Measurements from ENCODE around the gene CDH13.

The CDH13 gene

DNA sequence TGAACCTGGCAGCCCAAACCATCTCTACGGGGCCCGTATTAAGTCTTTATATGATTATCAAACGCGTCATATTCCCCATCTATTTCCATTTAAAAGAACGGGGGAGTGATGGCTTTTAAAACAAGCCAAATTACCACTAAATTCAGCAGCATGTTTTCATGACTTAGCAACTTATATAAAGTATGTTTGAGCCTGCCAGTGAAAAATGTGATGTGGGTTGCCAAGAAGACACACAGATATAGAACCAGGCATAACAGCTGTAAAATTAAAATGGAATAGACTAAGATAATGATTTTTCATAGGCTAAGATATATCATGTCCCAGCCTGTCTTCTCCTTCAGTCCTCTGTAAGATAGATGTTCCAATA, 1136.2 kb downstream of the CDH13 start:
- Histone ChIP-seq H3K36me3 (ENCODE audit: control insufficient read depth in 2 of 2, insufficient read depth in 1 of 2, low read length in 2 of 2) (no peaks in the 10 kb centered on the region), H3K4me1 (ENCODE audit: control insufficient read depth, insufficient read depth, low read length) (no peaks in the 10 kb centered on the region), H3K27ac (ENCODE audit: extremely low read depth, low read depth, low read length) (no peak overlapping the region), H3K4me3 (ENCODE audit: low read depth, low read length) (no peak overlapping the region), H3K9me3 (ENCODE audit: control insufficient read depth, insufficient read depth, low read depth, low read length) (no peaks in the 10 kb centered on the region)
- CTCF ChIA-PET = no interaction called here
- TF ChIP-seq ZFP41 (tag by site-specific recombination; IDR thresholded peaks at IDR 0.05; ENCODE audit: borderline replicate concordance) = no peak
- TF ChIP-seq ZNF140 (tag by site-specific recombination; IDR thresholded peaks at IDR 0.05) = no peak
- TF ChIP-seq REPIN1 (tag by site-specific recombination; IDR thresholded peaks at IDR 0.05; ENCODE audit: low read depth) = no peak
- TF ChIP-seq GLIS1 (tag by site-specific recombination; IDR thresholded peaks at IDR 0.05) = no peak
- no peak for TF ChIP-seq ZNF571 (tag by site-specific recombination; IDR thresholded peaks at IDR 0.05)
- TF ChIP-seq ZNF521 (tag by site-specific recombination; IDR thresholded peaks at IDR 0.05) = no peak
- TF ChIP-seq ZFHX2 (tag by site-specific recombination; conservative IDR thresholded peaks at IDR 0.05) = no peak
- no peak for TF ChIP-seq ZNF677 (tag by site-specific recombination; IDR thresholded peaks at IDR 0.05)
- TF ChIP-seq ZNF776 (tag by site-specific recombination; IDR thresholded peaks at IDR 0.05; ENCODE audit: borderline replicate concordance) = no peak
- TF ChIP-seq, protein P1, sequence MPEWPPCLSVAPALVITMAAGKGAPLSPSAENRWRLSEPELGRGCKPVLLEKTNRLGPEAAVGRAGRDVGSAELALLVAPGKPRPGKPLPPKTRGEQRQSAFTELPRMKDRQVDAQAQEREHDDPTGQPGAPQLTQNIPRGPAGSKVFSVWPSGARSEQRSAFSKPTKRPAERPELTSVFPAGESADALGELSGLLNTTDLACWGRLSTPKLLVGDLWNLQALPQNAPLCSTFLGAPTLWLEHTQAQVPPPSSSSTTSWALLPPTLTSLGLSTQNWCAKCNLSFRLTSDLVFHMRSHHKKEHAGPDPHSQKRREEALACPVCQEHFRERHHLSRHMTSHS (tag by site-specific recombination; IDR thresholded peaks at IDR 0.05) = no peak
- no peak for TF ChIP-seq GFI1B (tag by site-specific recombination; IDR thresholded peaks at IDR 0.05)
- TF ChIP-seq, protein P2, sequence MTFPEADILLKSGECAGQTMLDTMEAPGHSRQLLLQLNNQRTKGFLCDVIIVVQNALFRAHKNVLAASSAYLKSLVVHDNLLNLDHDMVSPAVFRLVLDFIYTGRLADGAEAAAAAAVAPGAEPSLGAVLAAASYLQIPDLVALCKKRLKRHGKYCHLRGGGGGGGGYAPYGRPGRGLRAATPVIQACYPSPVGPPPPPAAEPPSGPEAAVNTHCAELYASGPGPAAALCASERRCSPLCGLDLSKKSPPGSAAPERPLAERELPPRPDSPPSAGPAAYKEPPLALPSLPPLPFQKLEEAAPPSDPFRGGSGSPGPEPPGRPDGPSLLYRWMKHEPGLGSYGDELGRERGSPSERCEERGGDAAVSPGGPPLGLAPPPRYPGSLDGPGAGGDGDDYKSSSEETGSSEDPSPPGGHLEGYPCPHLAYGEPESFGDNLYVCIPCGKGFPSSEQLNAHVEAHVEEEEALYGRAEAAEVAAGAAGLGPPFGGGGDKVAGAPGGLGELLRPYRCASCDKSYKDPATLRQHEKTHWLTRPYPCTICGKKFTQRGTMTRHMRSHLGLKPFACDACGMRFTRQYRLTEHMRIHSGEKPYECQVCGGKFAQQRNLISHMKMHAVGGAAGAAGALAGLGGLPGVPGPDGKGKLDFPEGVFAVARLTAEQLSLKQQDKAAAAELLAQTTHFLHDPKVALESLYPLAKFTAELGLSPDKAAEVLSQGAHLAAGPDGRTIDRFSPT (tag by site-specific recombination; IDR thresholded peaks at IDR 0.05) = no peak
- no peak for TF ChIP-seq ZEB2 (tag by site-specific recombination; IDR thresholded peaks at IDR 0.05)
- no peak for TF ChIP-seq ZNF157 (tag by site-specific recombination; IDR thresholded peaks at IDR 0.05)
- POLR2A ChIA-PET = no interaction called here

DNA sequence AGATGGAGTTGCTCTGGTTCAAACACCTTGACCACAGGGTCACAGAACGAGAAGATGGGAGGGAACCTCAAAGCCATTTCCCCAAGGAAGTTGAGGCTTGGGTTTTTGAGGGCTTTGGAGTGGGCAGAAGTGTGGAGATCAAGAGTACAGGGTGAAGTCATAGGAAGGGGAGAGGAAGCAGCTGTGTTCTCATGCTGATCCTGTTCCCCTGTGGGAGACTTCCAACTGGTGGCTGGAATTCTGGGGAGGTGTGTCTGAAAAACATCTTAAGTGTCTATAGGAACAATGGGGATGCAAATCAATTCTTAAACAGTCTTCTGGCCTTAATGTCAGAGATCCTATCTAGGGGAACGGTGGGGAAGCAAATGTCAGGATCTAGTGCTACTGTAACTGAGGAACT, 1142.2 kb downstream of the CDH13 start:
- Histone ChIP-seq H3K9me3 (ENCODE audit: control insufficient read depth, insufficient read depth, low read depth, low read length) (no peaks in the 10 kb centered on the region), H3K4me1 (ENCODE audit: control insufficient read depth, insufficient read depth, low read length) (no peaks in the 10 kb centered on the region), H3K36me3 (ENCODE audit: control insufficient read depth in 2 of 2, insufficient read depth in 1 of 2, low read length in 2 of 2) (no peaks in the 10 kb centered on the region), H3K4me3 (ENCODE audit: low read depth, low read length) (no peak overlapping the region), H3K27ac (ENCODE audit: extremely low read depth, low read depth, low read length) (no peak overlapping the region)
- CTCF ChIA-PET = no interaction called here
- POLR2A ChIA-PET = no interaction called here
- no peak for TF ChIP-seq ZNF157 (tag by site-specific recombination; IDR thresholded peaks at IDR 0.05)

DNA sequence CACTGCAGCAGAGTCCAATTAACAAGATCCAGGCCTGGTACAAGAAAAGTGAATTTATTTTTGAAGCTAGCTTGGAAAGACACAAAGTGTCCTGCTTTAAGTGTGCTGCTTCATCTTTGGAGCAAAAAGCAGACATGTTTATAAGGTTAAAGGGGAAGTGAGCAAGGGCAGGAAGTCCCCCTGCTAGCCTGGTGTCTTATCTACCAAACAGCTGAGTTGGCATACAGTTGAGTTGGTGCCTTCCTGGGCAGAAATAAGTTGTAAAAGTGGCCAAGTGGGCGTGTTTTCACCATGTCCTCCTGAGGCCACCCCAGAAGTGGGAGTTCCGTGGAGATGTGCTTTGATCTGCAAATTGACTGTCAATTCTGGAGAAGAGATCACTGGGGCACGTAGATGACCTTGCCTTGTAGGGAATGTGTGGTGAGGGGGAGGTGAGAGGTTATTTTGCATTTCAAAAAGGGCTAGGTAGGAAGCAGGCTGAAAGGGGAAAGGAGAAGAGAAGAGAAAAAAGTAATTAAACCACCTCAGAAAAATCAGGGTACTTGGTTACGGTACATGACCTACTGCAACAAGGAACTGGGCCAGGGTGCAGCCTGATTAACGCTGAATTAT, 1142.7 kb downstream of the CDH13 start:
- TF ChIP-seq ZNF292 (tag by site-specific recombination; IDR thresholded peaks at IDR 0.05; ENCODE audit: borderline replicate concordance, low read depth) (no peak), ZBTB20 (tag by site-specific recombination; IDR thresholded peaks at IDR 0.05) (no peak), GLIS2 (tag by site-specific recombination; IDR thresholded peaks at IDR 0.05) (no peak), ZNF354C (tag by site-specific recombination; IDR thresholded peaks at IDR 0.05; ENCODE audit: borderline replicate concordance, low read depth) (no peak), ZNF350 (tag by site-specific recombination; IDR thresholded peaks at IDR 0.05) (no peak), ZFP41 (tag by site-specific recombination; IDR thresholded peaks at IDR 0.05; ENCODE audit: borderline replicate concordance) (no peak), ZNF664 (tag by site-specific recombination; IDR thresholded peaks at IDR 0.05) (no peak), ZNF202 (tag by site-specific recombination; IDR thresholded peaks at IDR 0.05; ENCODE audit: borderline replicate concordance) (no peak), SCRT1 (tag by site-specific recombination; IDR thresholded peaks at IDR 0.05; ENCODE audit: borderline replicate concordance) (no peak), ZNF114 (tag by site-specific recombination; IDR thresholded peaks at IDR 0.05) (no peak), KLF8 (tag by site-specific recombination; IDR thresholded peaks at IDR 0.05) (no peak), ZNF239 (tag by site-specific recombination; IDR thresholded peaks at IDR 0.05) (no peak), ZFP69B (tag by site-specific recombination; IDR thresholded peaks at IDR 0.05) (no peak), ZNF747 (tag by site-specific recombination; IDR thresholded peaks at IDR 0.05) (no peak), ZNF155 (tag by site-specific recombination; IDR thresholded peaks at IDR 0.05) (no peak), YY1 (tag by site-specific recombination; IDR thresholded peaks at IDR 0.05) (no peak)
- TF ChIP-seq, protein P3, sequence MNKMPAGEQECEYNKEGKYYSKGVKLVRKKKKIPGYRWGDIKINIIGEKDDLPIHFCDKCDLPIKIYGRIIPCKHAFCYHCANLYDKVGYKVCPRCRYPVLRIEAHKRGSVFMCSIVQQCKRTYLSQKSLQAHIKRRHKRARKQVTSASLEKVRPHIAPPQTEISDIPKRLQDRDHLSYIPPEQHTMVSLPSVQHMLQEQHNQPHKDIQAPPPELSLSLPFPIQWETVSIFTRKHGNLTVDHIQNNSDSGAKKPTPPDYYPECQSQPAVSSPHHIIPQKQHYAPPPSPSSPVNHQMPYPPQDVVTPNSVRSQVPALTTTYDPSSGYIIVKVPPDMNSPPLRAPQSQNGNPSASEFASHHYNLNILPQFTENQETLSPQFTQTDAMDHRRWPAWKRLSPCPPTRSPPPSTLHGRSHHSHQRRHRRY (tag by site-specific recombination; IDR thresholded peaks at IDR 0.05) = no peak
- CTCF ChIA-PET = no interaction called here

More for the DNA sequence above, 1142.7 kb downstream of the CDH13 start:
- POLR2A ChIA-PET = no interaction called here
- Histone ChIP-seq H3K4me3 (ENCODE audit: low read depth, low read length) (no peak overlapping the region), H3K36me3 (ENCODE audit: control insufficient read depth in 2 of 2, insufficient read depth in 1 of 2, low read length in 2 of 2) (no peaks in the 10 kb centered on the region), H3K9me3 (ENCODE audit: control insufficient read depth, insufficient read depth, low read depth, low read length) (no peaks in the 10 kb centered on the region), H3K4me1 (ENCODE audit: control insufficient read depth, insufficient read depth, low read length) (no peaks in the 10 kb centered on the region), H3K27ac (ENCODE audit: extremely low read depth, low read depth, low read length) (no peak overlapping the region)

Data from HEK293 (cell line).